Suprapubic skin (tissue), 4 donors: ENCODE measurements around the gene UPF3B. TPM values are rescaled to one million over a fixed set of nuclear protein-coding genes. Genes with fewer than 3 reads are reported as not detected.
A peak's percentile ranks its signal among the peaks of the same experiment; 100 is the strongest.
"Not testable (repeated sequence)": the region's sequence is repeated elsewhere in the genome, so short reads cannot be mapped to it uniquely, and the experiment has no call there.

Source experiments
- DNase-seq, 2 donors: peaks; one replicate each; pipeline ENCODE4 v3.0.0-alpha.2; 2019; ENCODE audit warnings: low spot score in 2 of 2
- H3K27ac ChIP-seq: fragments of 200-600 bp; sonication (generic); one replicate; pipeline ENCODE4 v1.5.1; 2019
- H3K27me3 ChIP-seq: fragments of 200-600 bp; sonication (generic); one replicate; pipeline ENCODE4 v1.5.1; 2019
- H3K36me3 ChIP-seq: fragments of 200-600 bp; sonication (generic); one replicate; pipeline ENCODE4 v1.5.1; 2019
- H3K4me1 ChIP-seq: fragments of 200-600 bp; sonication (generic); one replicate; pipeline ENCODE4 v1.5.1; 2019
- H3K4me3 ChIP-seq: fragments of 200-600 bp; sonication (generic); one replicate; pipeline ENCODE4 v1.5.1; 2019; ENCODE audit warnings: mild to moderate bottlenecking
- H3K9me3 ChIP-seq: fragments of 200-600 bp; sonication (generic); one replicate; pipeline ENCODE4 v1.5.1; 2019
- EP300 ChIP-seq: sonication (generic); formaldehyde crosslinking; IDR thresholded peaks from one replicate; pipeline ENCODE4 v1.6.1; 2017; ENCODE audit warnings: antibody characterized with exemption
- POLR2A ChIP-seq, 2 donors: fragments of 450-650 bp; IDR thresholded peaks; one replicate each; pipeline ENCODE4 v1.6.1; 2017; ENCODE audit warnings: antibody characterized with exemption in 2 of 2, mild to moderate bottlenecking in 2 of 2, moderate library complexity in 2 of 2
- POLR2AphosphoS5 ChIP-seq, 3 donors: sonication (generic); formaldehyde crosslinking; IDR thresholded peaks; one replicate each; pipeline ENCODE4 v1.6.1; 2017; ENCODE audit warnings: antibody characterized with exemption in 3 of 3
- WGBS: methylation state at CpG from one replicate; pipeline ENCODE4 v1.1.5; 2018; 5-methylcytosine and 5-hydroxymethylcytosine counted together
- total RNA-seq, 4 donors: library from RNA; depleted of rRNA; stranded (reverse); fragments of >200 nt; gene quantifications; one replicate each; pipeline ENCODE4 v1.1.0, GENCODE V29; 2016
- TF ChIP-seq, protein P1 (sequence below), 2 donors: fragments of 200-600 bp in 1 of 2; fragments of 450-650 bp in 1 of 2; sonication (generic) in 1 of 2; IDR thresholded peaks; one replicate each; pipeline ENCODE4 v1.5.1; 2016 to 2019; ENCODE audit warnings: antibody characterized with exemption in 2 of 2, mild to moderate bottlenecking in 1 of 2, moderate library complexity in 1 of 2

Gene UPF3B
- total RNA-seq, 4 donors from 2014 or later, result 2.7 to 6.6 (median 5.5) TPM

GRCh38 chrX:119809185-119809666 is 43.5 kb downstream of the UPF3B start:
- Histone ChIP-seq H3K9me3 (no peaks in the 10 kb centered on the region), H3K36me3 (no peaks in the 10 kb centered on the region), H3K27ac (no peak overlapping the region), H3K4me3 (no peak overlapping the region), H3K4me1 (no peaks in the 10 kb centered on the region), H3K27me3 (no peaks in the 10 kb centered on the region)
- WGBS, result 53% methylated on average over 1 of the region's 1 CpG
- DNase-seq, result no peak
- TF ChIP-seq, protein P1, sequence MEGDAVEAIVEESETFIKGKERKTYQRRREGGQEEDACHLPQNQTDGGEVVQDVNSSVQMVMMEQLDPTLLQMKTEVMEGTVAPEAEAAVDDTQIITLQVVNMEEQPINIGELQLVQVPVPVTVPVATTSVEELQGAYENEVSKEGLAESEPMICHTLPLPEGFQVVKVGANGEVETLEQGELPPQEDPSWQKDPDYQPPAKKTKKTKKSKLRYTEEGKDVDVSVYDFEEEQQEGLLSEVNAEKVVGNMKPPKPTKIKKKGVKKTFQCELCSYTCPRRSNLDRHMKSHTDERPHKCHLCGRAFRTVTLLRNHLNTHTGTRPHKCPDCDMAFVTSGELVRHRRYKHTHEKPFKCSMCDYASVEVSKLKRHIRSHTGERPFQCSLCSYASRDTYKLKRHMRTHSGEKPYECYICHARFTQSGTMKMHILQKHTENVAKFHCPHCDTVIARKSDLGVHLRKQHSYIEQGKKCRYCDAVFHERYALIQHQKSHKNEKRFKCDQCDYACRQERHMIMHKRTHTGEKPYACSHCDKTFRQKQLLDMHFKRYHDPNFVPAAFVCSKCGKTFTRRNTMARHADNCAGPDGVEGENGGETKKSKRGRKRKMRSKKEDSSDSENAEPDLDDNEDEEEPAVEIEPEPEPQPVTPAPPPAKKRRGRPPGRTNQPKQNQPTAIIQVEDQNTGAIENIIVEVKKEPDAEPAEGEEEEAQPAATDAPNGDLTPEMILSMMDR (IDR thresholded peaks at IDR 0.05), result no peak
- TF ChIP-seq EP300, result no peak
- TF ChIP-seq POLR2AphosphoS5 (IDR thresholded peaks at IDR 0.05), result no peak
- TF ChIP-seq POLR2A (IDR thresholded peaks at IDR 0.05), result no peak

GRCh38 chrX:119808461-119808860 is 44.3 kb downstream of the UPF3B start:
- not testable (repeated sequence) for H3K4me3 ChIP-seq, H3K27me3 ChIP-seq, H3K27ac ChIP-seq, DNase-seq, H3K4me1 ChIP-seq, H3K9me3 ChIP-seq, H3K36me3 ChIP-seq
- WGBS, result 79% methylated on average over 2 of the region's 4 CpGs

- TF ChIP-seq POLR2AphosphoS5 (IDR thresholded peaks at IDR 0.05) (no peak), POLR2A (IDR thresholded peaks at IDR 0.05) (no peak), EP300 (no peak)
- TF ChIP-seq, protein P1 (IDR thresholded peaks at IDR 0.05), result no peak
- WGBS, result 92% methylated on average over 8 of the region's 8 CpGs
These were observed 50.2 kb downstream of the UPF3B start for GRCh38 chrX:119802546-119802945.

DNA sequence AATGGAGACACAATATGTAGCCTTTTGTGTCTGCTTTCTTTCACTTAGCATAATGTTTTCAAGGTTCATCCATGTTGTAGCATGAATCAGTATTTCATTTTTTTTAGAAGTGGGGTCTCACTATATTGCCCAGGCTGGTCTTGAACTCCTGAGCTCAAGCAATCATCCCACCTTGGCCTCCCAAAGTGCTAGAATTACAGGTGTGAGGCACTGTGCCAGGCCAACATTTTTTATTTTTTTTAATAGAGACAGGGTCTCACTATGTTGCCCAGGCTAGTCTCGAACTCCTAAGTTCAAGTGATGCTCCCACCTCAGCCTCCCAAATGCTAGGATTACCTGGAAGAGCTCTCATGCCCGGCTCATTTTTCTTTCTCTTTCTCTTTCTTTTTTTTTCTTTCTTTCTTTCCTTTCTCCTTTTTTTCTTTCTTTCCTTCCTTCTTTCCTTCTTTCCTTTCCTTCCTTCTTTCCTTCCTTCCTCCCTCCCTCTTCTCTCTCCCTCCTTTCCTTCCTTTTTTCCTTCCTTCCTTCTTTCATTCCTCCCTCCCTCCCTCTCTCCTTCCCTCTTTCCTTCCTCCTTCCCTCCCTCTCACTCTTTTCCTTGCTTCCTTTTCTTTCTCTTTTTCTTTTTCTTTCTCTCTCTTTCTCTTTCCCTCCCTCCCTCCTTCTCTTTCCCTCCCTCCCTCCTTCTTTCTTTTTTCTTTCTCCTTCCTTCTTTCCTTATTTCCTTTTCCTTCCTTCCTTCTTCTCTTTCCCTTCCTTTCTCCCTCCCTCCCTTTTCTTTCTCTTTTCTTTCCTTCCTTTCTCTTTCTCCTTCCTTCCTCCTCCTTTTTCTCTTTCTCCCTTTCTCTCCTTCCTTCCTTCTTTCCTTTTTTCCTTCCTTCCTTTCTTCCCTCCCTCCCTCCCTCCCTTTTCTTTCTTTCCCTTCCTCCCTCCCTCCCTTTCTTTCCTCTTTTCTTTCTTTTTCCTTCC is 51.2 kb downstream of the UPF3B start:
- 89% methylated on average over 2 of the region's 2 CpGs for WGBS
- Histone ChIP-seq H3K36me3 (no peaks in the 10 kb centered on the region), H3K4me1 (no peaks in the 10 kb centered on the region), H3K9me3 (no peaks in the 10 kb centered on the region), H3K4me3 (no peak overlapping the region), H3K27ac (no peak overlapping the region), H3K27me3 (no peaks in the 10 kb centered on the region)
- TF ChIP-seq, protein P1 (IDR thresholded peaks at IDR 0.05), result no peak
- TF ChIP-seq POLR2A (IDR thresholded peaks at IDR 0.05), result no peak
- no peak for TF ChIP-seq POLR2AphosphoS5 (IDR thresholded peaks at IDR 0.05)
- TF ChIP-seq EP300, result no peak
- no peak for DNase-seq

More at GRCh38 chrX:119802546-119802945, 50.2 kb downstream of the UPF3B start:
- H3K4me3 ChIP-seq, result no peak overlapping the region
- no peaks in the 10 kb centered on the region for H3K36me3 ChIP-seq
- DNase-seq, result no peak
- H3K27ac ChIP-seq, result no peak overlapping the region
- no peaks in the 10 kb centered on the region for H3K9me3 ChIP-seq
- no peaks in the 10 kb centered on the region for H3K4me1 ChIP-seq
- no peaks in the 10 kb centered on the region for H3K27me3 ChIP-seq

DNA sequence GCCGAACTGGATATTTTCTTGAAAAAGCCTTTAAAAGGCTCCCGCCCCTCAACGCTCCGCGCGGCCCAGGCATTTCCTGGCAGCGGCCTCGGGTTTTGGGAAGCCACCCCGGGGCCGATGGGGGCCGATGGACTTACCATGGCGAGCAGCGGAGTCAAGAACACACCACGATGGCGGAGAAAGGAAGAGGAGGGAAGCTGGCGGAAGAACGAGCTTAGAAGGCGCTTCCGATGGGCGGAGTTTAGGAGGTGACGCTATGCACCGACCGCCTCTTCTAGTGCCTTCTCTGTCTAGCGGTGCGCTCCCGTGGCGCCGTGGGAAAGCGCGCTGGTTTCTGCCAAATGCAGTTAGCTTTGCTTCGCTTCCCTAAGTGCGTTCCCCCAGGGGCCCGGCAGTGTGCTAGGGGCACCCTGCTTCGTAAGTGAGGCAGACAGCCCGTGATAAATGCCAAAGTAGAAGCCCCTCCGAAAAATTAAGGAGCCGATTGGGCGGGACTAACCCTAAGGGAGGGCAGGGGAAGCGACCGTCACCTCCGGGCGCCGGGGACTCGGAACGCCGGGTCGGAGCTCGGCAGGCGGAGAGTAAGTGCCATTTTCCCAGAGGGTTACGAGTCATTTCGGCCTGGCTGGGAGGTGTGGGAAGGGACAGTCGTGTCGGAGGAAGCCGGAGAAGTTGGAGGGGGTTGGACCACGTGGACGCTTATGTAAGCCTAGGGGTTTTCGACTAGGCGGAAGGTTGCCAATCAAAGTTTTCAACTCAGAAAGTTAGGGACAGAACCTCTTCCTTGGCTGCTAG is 61.1 kb downstream of the UPF3B start, which contains the start of gene RPL39:
Gene RPL39, minus strand, starts transcription at position 194 of the 795 bp plus-strand sequence. Its CDS starts 54 bp downstream, at position 140.
- DNase-seq, result peak; percentile 86 to 89
- peaks cover 27% of the 10 kb centered on the region for H3K4me1 ChIP-seq
- 39% methylated on average over 49 of the region's 58 CpGs for WGBS
- no peaks in the 10 kb centered on the region for H3K27me3 ChIP-seq
- peak within 1 kb of the TSS; percentile 68 for H3K4me3 ChIP-seq
- TF ChIP-seq, protein P1 (IDR thresholded peaks at IDR 0.05), result no peak
- peak; percentile 53 to 82 (median 75) for TF ChIP-seq POLR2AphosphoS5 (IDR thresholded peaks at IDR 0.05)
- TF ChIP-seq POLR2A (IDR thresholded peaks at IDR 0.05), result peak; percentile 47 to 59
- TF ChIP-seq EP300, result no peak
- H3K9me3 ChIP-seq, result no peaks in the 10 kb centered on the region
- H3K36me3 ChIP-seq, result peaks cover 2% of the 10 kb centered on the region
- H3K27ac ChIP-seq, result peak within 1 kb of the TSS; percentile 93
